OCI-LY1 (cell line): ENCODE results near the gene BRICD5.

Experiments used
- EZH2 ChIP-seq: fragments of 200-600 bp; sonication (generic), shearing (Covaris generic); IDR thresholded peaks from 2 replicates; pipeline ENCODE4 v1.8.0; 2017; ENCODE audit warnings: borderline replicate concordance, mixed run types, mild to moderate bottlenecking, antibody characterized with exemption, low read length, moderate library complexity, mixed read lengths
- TF ChIP-seq, protein P1 (sequence below): fragments of 200-600 bp; sonication (generic), shearing (Covaris generic); IDR thresholded peaks from 2 replicates; pipeline ENCODE4 v1.5.1; 2017; ENCODE audit warnings: mild to moderate bottlenecking, antibody characterized with exemption, low read length, moderate library complexity, mixed read lengths

DNA sequence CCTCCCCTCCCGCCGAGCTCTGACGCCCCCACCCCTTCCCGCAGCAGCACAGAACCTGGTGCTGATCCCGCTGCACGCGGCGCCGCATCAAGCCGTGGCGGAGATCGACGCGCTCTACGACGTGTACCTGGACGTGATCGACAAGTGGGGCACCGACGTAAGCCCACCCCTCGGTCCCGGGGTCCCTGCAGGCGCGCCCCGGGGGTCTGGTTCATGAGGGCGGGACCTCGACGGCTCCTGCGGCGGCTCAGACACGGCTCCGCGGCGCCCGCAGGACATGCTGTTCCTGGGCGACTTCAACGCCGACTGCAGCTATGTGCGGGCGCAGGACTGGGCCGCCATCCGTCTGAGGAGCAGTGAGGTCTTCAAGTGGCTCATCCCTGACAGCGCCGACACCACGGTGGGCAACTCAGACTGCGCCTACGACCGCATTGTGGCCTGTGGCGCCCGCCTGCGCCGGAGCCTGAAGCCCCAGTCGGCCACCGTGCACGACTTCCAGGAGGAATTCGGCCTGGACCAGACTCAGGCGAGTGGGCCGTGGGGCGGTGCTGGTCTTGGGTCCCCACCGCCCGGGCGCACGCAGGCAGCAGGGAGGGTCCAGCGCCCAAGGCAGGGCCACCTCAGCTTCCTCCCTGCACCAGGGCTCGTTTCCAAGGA lies 27.0 kb upstream of the BRICD5 start:
- TF ChIP-seq, protein P1, sequence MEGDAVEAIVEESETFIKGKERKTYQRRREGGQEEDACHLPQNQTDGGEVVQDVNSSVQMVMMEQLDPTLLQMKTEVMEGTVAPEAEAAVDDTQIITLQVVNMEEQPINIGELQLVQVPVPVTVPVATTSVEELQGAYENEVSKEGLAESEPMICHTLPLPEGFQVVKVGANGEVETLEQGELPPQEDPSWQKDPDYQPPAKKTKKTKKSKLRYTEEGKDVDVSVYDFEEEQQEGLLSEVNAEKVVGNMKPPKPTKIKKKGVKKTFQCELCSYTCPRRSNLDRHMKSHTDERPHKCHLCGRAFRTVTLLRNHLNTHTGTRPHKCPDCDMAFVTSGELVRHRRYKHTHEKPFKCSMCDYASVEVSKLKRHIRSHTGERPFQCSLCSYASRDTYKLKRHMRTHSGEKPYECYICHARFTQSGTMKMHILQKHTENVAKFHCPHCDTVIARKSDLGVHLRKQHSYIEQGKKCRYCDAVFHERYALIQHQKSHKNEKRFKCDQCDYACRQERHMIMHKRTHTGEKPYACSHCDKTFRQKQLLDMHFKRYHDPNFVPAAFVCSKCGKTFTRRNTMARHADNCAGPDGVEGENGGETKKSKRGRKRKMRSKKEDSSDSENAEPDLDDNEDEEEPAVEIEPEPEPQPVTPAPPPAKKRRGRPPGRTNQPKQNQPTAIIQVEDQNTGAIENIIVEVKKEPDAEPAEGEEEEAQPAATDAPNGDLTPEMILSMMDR: no peak
- no peak for TF ChIP-seq EZH2
